PFSK-1 (cell line): ENCODE results near the gene TRPM3.

Experiments
- FOXP2 ChIP-seq: optimal IDR thresholded peaks from 2 replicates; pipeline ENCODE3; 2011; ENCODE audit warnings: borderline replicate concordance, control low read depth, inconsistent platforms; ENCODE audit not compliant: insufficient read depth; ENCODE audit errors: extremely low read length, extremely low read depth
- POLR2AphosphoS5 ChIP-seq: IDR thresholded peaks from 2 replicates; pipeline ENCODE4 v1.6.1; 2012; ENCODE audit warnings: low read depth, mild to moderate bottlenecking, control low read depth, low read length, moderate library complexity
- REST ChIP-seq, 2 experiments: IDR thresholded peaks; 2 replicates each; pipeline versions ENCODE4 v1.6.1 to v1.8.0; 2011 to 2012; ENCODE audit warnings: low read depth in 2 of 2, low read length in 2 of 2, control low read depth in 1 of 2, inconsistent platforms in 1 of 2, mild to moderate bottlenecking in 1 of 2, moderate library complexity in 1 of 2; ENCODE audit not compliant: insufficient read depth in 1 of 2
- SIN3A ChIP-seq: IDR thresholded peaks from 2 replicates; pipeline ENCODE4 v1.6.1; 2012; ENCODE audit warnings: mild to moderate bottlenecking, low read length, moderate library complexity, borderline replicate concordance; ENCODE audit not compliant: insufficient read depth
- TAF1 ChIP-seq: IDR thresholded peaks from 2 replicates; pipeline ENCODE4 v1.6.1; 2012; ENCODE audit warnings: low read length, control low read depth, borderline replicate concordance; ENCODE audit not compliant: insufficient read depth

- no peak for TF ChIP-seq TAF1
- TF ChIP-seq POLR2AphosphoS5, result no peak
- no peak for TF ChIP-seq FOXP2
- TF ChIP-seq SIN3A, result no peak
- TF ChIP-seq REST (IDR thresholded peaks at IDR 0.05; ENCODE audit: insufficient read depth in 1 of 2, low read depth in 2 of 2, low read length in 2 of 2), result no peak
These were observed 439.1 kb downstream of the TRPM3 start for GRCh38 chr9:70682298-70682697.
